ENCODE results near the gene NIPAL4.

The NIPAL4 gene

DNA sequence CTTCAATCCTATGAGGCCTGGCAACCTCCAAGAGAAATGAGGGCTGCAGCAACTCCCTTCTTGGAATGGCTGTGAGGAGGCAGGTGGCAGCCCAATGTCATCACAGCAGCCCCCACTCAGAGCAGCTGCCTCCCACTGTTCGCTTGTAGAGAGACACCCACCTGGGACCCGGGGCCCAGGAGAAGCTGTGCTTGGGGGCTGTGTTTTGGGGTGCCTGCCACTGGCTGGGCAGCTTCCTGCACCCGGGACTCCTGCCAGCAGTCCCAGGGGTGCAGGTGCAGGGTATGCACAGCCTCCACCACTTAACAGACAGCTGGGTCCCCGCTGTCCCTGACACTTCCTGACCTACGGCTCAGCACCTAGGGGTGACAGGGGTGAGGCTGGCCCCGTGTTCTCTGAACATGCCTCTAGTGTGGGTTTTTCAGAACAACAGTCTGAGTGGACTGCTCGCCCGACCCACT lies 26.2 kb downstream of the NIPAL4 start:
- no peak for DNase-seq

DNA sequence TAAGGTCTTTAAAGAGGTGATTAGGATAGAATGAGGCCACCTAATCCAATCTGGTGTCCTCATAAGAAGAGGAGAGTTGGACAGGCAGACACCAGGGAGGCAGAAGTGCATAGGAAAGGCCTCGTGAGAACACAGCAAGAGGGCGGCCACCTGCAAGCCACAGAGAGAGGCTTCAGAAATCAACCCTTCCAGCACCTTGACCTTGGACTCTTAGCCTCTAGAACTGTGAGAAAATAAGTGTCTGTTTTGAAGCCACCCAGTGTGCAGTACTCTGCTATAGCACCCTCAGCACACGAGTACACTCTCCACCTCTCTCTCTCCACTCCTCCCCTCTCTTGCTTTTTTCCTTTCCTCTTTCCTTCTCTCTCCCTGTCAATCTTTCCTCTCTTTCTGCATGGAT lies 26.8 kb downstream of the NIPAL4 start:
- no peak for DNase-seq

DNA sequence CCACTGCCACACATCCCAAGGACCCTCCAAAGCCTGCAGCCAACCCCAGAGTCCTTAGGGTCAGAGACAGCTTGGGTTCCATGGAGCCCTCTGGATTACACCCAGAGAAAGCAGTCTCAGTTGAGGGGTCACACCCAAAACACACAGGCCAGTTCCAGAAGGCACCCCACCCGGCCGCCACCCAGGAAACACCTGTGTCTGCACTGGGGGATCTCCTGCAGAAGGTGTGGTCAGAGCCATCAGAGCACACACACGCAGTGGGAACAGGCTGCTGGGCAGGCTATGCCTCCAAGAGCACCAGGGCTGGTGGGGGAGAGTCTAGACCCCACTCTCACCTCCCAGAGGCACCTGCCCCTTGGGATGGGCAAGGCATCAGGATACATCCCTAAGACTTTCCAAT lies 27.3 kb downstream of the NIPAL4 start:
- no peak for DNase-seq

DNA sequence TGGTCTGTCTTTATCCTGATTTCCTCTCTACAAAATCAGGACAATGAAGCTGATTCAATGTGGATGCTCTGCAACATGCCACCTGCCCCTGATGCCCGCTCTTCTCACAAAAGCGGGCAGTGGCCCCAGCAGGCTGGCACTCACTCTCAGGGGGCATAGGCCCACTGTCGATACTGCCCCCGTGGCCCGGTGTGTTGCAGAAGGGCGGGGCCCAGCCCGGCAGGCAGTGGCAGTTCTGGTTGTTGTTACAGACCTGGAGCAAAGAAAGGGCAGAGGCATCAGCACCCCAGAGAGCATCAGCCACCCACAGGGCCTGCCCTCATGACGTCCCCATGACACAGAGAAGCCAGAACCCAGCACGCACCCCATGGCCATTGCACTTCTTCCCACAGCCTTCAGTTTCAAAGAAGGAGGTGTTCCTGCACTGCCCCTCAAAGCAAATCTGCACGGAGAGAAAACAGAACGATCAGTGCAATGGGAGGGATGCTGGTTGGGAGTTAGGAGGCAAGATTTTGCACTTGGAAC lies 31.5 kb downstream of the NIPAL4 start:
- no peak for DNase-seq

DNA sequence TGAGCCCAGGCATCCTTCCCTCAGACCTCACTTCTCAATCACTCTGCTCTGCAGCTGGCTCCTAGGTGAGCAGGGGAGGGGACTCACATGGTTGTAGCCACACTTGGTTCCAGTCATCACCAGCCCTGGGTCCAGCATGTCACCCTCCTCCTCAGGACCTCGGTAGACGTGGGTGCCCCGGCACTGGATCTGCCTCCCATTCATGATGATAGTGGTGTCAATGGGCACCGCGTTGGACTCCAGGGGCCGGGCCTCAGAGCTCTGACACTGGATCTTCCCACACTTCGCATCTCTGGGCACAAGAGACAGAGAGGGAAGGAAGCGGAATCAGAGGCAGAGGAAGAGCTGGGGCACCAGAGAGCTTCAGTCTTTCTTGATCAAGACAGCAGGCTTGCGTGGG lies 32.9 kb downstream of the NIPAL4 start:
- no peak for DNase-seq

DNA sequence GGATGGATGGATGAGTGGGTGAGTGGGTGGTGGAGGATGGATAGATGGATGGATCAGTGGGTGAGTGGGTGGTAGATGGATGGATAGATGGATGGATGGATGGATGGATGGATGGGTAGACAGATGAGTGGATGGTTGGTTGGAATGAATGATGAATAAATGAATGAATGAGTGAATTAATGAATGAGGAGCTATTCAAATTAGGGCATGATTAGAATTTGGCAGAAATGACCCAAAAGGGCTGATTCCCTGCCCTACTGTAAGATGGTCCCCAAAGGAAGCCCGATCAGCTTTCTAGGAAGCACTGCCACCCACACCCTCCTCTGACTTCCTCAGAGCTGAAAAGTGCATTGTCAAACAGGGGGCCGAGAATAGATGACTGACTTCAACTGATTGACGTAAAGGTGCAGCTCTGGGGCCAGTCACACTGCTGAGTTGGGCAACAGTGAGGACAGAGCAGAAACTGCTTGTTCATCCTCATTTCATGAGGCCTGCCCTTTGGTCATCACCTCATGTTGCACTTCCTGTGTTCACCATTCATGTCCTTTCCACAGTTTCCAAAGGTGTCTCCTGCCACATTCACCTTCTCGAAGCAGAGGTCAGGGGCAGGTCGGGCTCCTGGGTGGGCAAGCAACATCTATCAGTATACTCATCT lies 34.3 kb downstream of the NIPAL4 start:
- DNase-seq = no peak

DNA sequence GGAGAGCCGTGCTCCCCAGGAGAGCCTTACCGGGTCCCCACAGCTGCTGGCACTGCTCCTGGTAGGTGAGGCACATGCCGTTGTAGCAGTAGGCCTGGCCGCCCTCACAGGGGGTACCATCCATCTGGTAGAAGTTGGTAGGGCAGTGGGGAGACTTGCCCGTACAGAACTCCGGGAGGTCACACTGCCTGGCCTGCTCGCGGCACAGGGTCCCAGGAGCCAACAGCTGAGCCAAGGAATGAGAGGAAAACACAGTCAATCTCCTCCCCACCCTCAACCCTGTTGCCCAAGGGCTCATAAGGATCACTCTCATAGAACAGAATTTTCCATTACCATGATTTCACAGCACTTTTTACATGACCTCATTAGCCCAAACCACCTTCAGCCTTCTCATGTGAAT lies 36.9 kb downstream of the NIPAL4 start:
- no peak for DNase-seq

DNA sequence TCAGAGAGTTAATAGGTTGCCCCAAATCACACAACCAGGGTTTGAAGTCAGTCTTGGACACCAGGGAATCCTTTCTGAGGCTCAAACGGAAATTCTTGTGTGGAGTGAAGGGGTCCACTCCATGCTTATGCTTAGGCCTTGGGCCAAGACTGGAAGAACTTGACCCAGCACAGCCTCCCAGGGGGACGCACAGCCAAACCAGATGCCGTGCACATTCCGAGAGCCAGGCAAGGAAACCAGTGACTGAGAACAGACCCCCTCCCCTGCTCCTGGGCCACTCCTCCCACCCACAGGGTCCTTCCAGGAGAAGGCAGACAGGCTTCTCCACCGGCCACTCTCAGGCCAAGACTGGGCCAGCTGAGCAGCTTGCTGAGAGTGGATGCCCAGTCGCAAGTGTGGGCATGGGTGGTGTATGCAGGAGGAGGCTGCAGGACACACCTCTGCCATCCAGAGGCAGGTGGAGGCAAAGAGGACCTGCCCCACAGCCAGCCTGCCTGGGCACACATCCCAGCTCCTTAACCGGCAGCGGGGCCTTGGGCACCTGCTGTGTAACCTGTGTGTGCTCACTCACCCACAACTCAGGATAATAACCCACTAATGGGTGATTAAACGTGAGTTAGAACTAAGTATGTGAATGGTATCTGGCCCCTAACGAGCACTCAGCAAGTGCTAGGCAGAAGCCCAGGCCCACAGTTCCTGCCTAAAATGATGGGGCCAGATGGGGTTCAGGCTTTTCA lies 38.0 kb downstream of the NIPAL4 start:
- no peak for DNase-seq

DNA sequence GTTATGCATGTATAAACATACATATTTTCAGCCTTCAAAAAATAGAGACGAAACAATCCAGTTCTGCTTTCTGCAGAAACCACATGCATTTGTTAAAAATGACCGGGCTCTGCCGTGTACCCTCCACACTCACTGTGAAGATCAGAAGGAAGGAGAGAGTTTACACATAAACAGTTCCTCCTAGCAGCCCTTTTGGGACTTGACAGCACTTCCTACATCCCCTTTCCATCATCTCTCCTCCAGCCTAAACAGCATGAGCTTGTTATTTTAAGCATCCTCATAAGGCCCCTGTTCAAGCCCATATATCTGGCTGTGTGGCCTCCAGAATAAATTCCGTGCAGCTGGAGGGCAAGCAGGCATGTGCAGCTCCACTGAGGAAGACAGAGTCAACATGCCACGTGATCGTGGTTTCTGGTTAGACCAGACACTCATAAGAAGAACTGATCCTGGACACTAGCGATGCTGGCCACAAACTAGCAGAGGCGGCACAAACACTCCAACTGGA lies 42.2 kb downstream of the NIPAL4 start:
- DNase-seq = no peak

DNA sequence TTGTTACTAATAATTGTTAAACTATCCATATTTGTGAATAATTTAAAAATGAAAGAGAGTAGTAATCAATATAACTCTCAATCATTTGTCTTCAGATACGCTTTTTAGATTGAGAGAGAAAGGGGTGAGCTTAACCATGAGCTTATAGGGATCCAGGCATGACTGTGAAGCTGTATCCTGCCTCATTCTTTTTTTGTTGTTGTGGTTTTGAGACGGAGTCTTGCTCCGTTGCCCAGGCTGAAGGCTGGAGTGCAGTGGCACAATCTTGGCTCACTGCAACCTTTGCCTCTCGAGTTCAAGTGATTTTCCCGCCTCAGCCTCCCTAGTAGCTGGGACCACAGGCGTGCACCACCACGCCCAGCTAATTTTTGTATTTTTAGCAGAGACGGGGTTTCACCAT lies 44.0 kb downstream of the NIPAL4 start:
- no peak for DNase-seq

DNA sequence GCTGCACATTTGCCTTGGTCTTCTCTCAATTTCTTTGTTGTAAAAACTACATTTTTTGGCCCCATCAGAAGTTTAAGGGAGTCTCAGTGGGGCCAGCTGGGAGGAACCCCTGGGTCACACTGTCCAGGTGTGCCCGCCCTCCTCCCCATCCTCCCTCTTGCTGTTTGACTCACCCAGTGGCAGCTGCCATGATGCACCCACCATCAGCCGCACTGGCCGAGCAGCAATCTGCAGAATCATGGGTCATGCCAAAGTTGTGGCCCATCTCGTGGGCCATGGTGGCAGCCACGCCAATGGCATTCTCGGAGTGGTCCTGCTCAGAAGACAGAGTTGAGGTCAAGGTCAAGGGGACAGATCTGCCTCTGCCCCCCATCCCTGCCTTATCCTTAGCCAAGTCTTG lies 45.5 kb downstream of the NIPAL4 start:
- DNase-seq = no peak

DNA sequence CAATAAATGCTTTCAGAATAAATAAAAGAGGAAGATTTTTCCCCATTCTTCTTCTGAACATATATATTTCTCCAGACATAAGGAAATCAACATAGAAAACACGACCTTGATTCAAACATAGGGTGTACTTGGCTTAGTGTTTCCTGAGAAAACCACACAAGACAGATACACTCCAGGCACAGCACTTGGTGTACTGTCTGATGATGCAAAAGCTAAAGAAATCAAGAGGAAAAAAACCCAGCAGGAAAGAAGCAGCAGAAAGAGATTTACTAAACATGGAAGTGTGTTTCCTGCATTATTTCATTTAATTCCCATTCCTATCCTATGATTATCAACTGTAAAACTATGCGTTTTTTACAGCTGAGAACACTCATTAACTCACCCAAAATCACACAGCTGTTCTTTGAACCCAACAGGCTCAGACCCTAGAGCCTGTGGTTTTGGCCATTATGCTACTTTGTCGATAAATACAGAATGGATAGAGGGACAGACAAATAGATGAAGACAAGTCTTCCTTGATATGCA lies 46.1 kb downstream of the NIPAL4 start:
- DNase-seq = no peak

DNA sequence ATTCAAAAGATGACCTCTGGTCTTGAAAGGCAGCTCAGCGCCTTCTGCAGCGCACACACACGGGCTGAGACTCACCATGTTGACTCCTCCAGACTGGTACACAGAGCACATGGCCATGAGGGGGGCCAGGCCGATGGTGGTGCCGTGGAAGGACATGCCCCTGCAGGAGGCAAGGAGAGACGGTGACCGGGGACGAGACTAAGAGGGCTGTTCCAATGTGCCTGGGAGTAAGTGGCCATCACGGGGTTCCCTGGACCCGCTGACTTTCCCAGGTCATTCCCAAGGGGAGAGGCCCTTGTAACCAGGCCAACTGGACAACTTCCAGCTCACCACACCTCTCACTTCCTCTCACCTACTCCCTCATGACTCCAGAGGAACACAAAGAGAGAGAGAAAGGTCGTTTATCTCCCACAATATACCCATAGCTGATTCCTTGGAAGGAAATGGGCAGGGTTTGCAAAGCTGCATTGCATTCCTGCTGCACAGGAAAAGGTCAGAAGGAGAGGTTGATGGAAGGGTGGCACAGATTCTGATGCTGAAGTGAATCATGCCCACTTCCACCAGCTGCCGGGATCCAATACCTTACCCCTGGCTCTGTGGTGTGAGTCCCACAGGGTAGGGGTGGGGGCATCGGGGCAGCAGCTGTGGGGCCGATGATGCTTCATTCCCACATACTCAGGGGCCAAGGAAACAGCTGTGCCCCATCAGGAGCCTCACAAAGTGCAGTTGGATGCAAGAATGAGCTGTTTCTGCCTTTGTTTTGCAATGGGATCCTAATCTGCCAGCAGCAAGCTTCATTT lies 47.2 kb downstream of the NIPAL4 start:
- no peak for DNase-seq

DNA sequence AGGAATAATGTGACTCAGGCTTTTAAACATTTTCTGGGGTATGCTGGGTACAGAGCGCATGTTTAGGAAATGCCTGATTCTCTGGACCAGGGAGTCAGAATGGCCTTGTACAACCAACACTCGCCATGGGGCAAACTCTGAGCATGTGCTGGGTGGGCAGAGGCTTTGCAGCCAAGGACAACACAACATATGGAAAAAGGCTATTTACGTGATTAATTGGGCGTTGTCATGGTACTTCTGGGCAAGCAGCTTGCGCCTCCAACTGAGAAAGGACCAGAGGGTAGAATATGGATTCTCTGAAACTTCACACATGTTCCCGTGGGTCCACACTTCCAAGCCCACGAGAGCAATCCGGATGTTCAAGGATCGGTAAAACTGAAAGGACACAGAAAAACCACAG lies 49.1 kb downstream of the NIPAL4 start:
- DNase-seq = no peak

DNA sequence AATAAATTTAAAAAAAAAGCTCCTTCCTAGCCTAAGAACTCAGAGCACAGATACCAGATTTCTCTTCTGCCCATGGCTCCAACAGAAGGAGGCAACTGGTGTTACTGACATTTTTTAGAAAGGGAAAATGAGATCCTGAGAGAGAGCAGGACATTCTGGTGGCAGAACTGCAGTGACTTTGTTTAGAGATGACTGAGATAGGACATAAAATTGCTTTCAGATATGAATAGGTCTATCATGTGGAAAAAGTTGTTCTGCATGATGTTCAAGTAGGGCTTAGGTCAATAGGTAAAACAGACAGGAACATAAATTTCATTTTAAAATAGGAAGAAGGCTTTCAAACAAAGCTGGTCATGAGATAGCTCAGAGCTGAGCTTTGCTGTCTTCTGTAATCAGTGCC lies 49.6 kb downstream of the NIPAL4 start:
- no peak for DNase-seq

DNA sequence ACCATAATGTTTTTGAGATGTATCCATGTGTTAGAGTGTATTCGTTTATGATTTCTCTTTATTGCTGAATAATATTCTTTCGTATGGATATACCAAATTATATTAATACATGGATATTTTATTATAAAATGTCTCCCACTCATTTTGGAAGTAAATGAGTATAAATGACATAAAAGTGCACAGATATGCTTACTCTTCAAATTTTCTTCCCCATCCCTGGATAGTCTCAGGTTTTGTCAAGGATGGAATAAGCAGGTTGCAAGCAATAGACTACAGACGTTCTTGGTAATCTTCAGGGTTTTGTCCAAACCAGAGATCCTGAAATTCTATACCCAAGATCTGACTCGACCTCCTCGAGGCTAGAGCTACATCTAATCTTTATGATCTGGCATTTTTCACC lies 50.7 kb downstream of the NIPAL4 start:
- DNase-seq = no peak

DNA sequence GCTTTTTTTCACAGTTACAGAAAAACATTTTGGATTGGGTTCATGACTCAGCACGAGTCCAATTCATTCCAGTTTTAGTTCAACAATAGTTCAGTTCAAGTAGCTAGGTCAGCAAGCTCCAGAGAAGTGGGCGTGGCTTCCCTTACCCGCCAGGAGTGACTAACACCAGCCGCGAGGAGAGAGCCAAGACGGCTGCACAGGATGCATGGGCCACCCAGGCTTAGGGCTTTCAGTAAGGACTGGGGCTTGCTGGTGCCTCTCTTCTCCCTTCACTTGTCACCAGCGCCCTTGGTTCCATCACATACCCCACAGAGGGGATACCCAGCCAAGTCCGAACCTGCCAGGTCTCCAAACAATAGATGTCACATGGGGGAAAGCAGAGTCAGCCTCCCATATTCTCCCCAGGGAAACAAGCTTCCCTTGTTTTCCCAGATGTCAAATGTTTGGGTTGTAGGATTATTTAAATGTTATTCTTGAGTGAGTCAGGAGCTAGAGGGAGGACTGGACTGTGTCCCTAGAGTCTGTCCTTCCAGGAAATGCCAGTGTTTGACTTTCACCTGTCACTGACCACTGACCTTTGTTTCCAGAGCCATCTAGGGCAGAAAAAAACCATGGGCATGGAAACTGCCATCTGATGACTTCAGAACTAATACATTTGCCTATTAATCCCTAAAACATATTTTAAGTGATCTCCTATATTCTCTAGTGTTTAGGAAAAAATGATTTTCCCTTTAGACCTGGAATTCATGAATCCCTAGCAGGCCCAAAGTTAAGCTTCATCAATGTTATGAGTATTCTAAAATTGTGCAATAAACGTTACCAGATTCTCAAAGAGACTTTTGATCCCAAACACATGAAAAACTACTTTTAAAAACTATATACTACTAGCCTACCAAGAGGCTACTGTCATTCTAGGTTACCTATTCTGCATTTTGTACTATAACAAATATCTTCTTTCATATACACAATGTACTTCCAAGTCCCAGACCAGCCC lies 51.9 kb downstream of the NIPAL4 start:
- peak; percentile 38 to 46 for DNase-seq

DNA sequence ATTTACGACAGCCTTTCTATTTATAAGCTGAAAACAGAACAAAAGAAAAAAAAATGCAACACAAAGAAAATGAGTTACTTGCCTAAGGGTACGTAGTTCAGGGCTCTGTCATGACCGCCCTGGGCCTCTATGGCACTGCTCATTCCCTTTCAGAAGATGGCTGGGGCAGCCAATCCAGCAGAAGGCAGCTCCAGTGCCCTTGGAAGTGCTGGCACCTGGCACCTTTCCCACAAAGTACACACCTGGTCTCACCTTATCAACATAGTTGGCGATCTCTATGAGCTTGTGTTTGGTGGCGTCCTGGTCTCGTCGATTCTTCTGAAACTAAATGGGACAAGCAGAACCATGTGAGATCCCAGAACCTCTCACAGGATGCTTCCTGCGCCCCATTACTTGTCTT lies 53.2 kb downstream of the NIPAL4 start:
- no peak for DNase-seq

DNA sequence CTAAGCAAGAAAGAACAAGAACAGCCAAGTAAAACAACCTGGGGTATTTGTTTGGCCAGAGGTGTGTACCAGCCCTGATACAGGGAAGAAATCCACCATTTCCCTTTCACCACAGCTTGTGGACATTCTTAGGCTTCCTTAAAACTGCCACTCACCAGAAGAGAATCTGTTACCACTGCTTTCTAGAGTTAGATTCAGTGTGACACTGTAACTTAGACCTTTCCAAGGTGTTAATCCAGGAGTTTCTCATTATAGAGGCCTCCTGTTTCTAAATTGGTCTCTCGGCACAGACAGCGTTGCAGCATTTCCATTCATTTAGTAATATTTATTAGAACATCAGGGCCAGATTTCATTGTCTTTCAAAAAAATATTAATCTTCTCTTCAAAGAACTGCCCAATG lies 55.0 kb downstream of the NIPAL4 start:
- DNase-seq = no peak

DNA sequence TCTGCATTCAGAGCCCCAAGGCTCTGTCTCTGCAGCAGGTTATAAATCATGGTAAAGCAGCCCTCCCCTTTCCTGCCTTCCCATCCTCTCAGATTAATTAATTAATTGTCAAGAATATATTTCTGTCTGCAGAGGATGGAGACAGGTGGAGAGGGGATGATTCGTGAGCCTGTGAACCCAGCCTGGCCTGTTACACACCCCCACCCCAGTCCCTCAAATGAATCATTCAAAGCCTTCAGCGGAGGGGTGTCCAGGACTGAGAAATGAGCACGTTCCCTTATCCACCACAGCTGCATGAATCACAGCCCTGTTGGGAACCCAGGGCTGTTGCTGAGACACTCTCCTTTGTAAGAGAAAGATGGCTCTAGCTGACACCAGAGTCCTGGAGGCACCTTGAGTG lies 56.0 kb downstream of the NIPAL4 start:
- no peak for DNase-seq

DNA sequence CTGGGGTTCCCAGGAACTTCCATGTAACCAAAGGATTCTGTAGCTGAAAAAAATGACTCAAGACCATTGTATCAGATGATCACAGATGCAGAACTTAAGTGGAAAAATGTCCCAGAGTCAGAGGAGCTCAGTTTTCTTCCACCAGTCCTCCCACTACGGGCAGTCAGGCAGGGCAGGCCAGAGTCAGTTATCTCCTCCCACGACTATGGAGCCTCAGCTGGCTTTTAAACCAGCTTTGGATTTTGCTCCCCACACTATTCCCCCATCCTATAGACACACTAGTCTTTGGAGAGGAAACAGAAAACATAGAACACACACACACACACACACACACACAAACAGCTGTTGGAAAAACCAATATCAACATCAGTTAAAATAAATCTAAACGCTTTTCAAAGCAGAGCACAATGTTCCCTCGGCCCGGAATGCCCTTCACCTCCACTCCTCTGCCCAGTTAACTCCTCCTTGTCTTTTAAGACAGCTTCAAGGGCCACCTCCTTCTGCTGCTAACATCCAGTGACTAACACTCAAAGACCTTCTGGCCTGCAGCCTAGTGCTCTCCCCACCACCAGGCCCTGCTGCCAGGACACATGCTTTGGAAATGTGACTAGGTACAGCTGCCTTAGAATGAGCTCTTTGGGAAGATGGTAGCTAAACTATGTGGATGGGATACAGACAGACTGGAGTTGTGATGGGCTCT lies 56.8 kb downstream of the NIPAL4 start:
- no peak for DNase-seq
